Stimulated activated CD8-positive, alpha-beta memory T cell treated with anti-CD3 and anti-CD28 coated beads, Interleukin-15, amount 100 ng/mL, for 1 hour (primary cell): ENCODE results near the gene SSTR3.
"Not testable (repeated sequence)": the region's sequence is repeated elsewhere in the genome, so short reads cannot be mapped to it uniquely, and the experiment has no call there.

Source experiments
- DNase-seq: peaks from one replicate; pipeline ENCODE4 v3.0.0-alpha.2; 2020; ENCODE audit warnings: low read depth

Gene SSTR3

DNA sequence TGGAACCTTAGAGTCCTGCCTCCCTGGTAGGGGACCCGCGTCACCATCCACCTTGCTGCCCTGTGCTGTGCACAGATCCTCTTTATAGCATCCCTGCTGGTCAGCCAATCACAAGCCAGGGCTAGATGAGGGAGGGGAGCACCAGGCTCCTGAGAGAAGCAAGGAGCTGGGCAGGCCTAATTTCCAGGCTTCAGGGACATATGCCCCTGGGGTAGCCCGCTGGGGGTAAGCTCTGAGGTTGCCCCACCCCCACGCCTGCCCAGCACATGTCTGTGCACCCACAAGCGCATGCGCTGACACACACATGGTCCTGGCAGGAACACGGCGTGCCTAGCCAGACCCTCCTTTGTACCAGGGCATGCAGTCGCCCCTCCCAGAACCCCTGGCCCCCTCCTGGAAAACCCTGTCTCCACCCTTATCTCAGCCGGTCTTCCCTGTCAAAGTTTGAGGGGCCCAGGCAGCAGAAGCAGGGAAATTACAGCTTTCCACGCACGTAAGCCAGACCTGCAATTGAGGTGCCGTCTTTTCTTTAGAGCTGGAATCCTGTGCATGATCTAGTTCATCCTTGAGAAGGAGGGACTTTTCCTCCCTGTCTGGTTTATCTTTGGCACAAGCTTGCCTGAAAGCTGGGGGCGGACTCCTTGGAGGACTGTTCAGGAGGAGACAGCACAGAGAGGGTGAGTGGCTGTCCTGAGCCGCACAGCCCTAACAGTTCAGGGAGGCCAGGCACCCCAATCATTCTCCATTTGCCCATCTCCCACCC is 2.1 kb downstream of the SSTR3 start:
- no peak for DNase-seq

DNA sequence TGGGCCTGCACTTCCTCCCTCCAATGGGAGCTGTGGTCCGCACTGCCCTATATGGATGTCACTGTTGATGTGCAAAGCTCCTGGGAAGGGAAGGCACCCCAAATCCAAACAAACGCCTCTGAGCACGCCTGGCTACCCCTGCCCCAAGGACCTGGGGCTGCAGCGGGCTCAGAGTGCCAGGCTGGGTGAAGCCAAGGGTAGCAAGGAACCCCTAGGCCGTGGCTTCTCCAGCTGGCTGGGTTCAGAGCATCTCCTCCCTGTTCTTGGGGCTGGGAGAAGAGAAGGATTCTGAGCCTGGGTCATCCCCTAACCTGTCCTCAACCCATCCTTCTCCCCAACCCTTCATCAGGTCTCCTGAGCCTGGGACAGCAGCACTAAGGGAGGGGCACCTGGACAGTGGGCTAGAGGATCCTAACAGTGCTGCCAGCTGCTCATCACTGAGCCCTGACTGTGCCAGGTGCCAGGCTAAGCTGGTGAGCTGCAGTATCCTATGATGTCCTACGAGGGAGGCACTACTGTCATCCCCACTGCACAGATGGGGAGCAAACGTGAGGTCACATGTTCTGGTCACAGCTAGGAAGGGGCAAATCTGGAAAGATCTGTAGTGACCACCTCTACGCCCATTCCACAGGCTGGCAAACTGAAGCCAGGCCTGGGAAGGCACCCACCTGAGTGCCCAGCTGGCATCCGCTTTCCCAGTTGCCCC is 3.0 kb downstream of the SSTR3 start:
- DNase-seq: no peak

- no peak for DNase-seq
Measured at GRCh38 chr22:37208401-37209139, 3.7 kb downstream of the SSTR3 start.

GRCh38 chr22:37207981-37208380 is 4.3 kb downstream of the SSTR3 start:
- no peak for DNase-seq

DNA sequence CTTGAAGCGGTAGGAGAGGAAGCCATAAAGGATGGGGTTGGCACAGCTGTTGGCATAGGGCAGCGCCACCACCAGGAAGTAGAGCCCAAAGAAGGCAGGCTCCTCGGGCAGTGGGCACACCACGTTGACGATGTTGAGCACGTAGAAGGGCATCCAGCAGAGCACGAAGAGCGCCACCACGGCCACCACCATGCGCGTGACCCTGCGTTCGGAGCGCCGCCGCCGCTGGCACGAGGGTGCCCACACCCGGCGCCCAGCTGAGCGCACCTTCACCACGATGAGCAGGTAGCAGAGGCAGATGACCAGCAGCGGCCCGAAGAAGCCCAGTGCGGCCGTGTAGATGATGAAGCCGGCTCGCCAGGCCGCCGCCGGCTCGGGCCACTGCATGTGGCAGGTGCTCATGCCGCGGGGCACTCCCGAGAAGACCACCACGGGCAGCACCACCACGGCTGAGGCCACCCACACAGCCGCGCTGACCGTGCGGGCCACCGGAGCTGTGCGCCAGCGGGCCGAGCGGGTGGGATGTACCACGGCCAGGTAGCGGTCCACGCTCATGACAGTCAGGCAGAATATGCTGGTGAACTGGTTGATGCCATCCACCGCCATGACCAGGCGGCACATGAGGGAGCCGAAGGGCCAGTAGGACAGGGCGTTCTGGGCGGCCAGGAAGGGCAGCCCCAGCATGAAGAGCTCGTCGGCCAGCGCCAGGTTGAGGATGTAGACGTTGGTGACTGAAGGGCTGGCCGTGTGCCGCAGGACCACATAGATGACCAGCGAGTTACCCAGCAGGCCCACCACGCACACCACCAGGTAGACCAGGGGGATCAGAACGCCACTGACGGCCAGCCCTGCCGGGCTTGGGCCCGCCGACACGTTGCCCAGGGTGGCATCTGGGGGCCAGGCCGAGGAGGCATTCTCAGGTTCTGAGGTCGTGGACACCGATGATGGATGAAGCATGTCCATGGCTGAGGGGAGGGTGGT is 5.1 kb downstream of the SSTR3 start:
- no peak for DNase-seq

GRCh38 chr22:37206118-37206840 is 6.0 kb downstream of the SSTR3 start:
- DNase-seq: no peak

GRCh38 chr22:37205046-37205445 is 7.2 kb downstream of the SSTR3 start:
- no peak for DNase-seq

GRCh38 chr22:37204045-37204655 is 8.1 kb downstream of the SSTR3 start:
- DNase-seq: no peak

- DNase-seq: no peak
Measured at GRCh38 chr22:37203354-37204044, 8.8 kb downstream of the SSTR3 start.

GRCh38 chr22:37202716-37203115 is 9.6 kb downstream of the SSTR3 start:
- DNase-seq: no peak

DNA sequence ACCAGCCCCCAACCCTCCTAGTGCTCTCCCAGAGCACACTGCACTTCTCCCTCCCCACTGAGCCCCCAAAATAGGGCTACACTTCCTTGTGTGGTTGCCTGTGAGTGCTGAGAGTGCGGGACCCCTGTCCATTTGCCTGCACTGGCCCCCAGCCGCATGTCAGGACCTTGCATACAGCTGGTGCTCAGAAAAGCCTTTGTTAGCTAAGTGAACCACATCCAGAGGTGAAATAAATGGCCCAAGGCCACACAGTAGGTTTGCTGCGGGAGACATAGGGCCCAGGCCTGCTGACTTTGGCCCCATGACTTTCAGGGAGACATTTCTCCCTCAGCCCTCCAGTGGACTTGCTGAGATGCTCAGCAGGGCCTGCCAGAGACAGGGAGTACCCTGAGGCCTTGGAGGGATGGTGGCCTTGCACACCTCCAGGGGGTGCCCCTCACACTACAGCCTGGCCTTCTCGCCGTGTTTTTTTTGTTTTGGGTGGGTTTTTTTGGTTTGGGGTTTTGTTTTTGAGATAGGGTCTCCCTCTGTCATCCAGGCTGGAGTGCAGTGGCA is 10.2 kb downstream of the SSTR3 start:
- DNase-seq: no peak

GRCh38 chr22:37201443-37201820 is 10.8 kb downstream of the SSTR3 start:
- not testable (repeated sequence) for DNase-seq

DNA sequence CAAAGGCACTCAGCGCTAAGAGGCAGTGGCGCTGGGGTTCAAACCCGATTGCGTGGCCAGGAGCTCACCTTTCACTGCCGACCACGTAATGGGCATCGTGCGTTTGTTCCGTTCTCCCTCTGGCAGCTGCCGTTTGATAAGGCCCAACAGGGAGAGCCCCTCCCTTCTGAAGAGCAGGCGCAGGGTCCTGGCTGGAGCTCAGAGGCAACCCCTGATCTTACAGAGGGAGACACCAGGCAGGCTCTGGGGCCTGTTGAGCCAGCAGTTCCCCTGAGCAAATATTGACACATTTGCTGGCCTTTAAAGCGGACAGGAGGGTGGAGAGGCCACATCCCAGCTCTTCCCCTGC is 12.5 kb downstream of the SSTR3 start:
- DNase-seq: no peak

- peak; percentile 98 for DNase-seq
Measured at GRCh38 chr22:37199103-37199759, 13.0 kb downstream of the SSTR3 start.

DNA sequence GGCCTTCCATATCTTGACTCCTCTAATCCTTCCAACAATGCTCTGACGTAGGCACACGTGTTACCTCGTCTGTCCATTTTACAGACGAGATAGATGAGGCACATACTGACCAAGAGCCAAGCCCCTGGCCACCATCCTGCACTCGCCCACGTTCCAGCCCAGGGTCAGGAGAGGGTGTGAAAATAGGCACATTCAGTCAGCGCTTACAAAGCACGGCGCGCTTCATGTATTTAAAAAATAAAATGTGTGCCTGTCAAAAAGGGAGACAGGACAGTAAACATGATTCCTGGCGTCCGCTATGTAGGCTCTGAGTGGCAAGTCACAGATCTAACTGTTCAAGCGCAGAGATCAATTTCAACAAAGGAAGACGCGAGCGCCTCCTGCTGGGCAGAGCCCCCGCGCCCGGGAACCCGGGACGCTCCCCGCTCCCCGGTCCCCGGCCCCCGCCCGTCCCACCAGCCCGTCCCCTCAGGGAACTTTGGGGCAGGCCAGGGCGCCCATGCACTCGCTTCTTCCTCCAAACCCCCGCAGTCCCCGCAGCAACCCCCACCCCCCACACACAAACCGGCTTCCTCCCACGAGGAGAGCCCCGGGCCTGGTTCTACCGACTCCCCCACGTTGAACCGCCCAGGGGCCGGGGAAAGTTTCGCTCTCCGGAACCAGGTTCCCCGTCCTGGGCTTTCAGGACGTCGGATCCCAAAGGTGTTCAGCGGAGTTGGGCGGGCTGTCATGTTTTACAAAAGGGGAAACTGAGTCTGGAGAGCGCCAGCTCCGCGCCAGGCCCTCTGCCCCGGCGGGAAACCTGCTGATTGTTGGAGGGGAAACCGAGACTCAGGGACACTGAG is 13.8 kb downstream of the SSTR3 start:
- peak; percentile 89 for DNase-seq

DNA sequence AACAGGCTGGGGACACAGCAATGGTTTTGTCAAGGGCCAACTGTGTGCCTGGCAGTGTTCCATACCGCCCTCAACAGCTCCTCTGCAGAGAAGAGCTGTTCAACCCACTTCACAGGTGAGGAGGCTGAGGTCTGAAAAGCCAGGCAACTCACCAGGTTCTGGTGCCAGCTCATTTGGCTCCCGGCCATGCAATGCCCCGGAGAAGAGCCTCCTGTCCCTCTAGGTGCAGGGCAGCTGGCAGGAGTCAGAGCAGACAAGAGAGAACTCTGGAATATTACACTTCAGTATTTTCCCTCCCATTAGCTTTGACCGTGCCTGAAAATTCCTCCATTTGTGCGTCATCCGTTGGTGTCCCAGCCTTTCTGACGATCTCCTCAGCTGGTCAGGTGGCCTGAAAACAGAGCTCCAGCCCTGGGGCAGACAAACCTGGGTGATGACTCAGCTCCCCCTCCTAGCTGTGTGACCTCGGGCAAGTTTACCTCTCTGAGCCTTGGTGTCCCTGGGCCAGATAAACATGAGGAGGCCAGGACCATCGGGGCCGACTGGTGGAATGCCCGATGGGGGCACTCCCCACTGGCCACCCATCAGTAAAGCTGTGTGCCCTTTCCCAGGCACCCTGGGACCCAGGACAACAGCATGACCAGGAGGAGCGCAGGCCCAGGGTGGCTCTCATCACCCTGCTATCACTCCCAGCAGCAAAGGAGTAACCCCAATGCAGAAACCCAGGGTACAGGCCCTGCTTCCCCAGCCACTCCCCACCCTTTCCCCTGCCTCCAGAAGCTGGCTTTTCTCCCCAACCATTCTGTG is 14.6 kb downstream of the SSTR3 start:
- no peak for DNase-seq
